Measurements from ENCODE around the gene CTDSPL. TPM values are rescaled to one million over a fixed set of nuclear protein-coding genes. Genes with fewer than 3 reads are reported as not detected.

Gene CTDSPL
- total RNA-seq, 1 experiment from 2014 or later = 34.4 TPM

GRCh38 chr3:37825744-37826400, 35.8 kb upstream of the CTDSPL start:
- H3K36me3 ChIP-seq (ENCODE audit: control insufficient read depth in 1 of 2, insufficient read depth in 2 of 2, low read length in 2 of 2) = no peaks in the 10 kb centered on the region
- H2AFZ ChIP-seq (ENCODE audit: low read depth, low read length, poor library complexity, severe bottlenecking) = no peak overlapping the region
- no peak overlapping the region for H3K9ac ChIP-seq (ENCODE audit: low read length)
- DNase-seq (ENCODE audit: low read depth, low spot score) (no peak), ATAC-seq (no peak)
- ChIA-PET RAD21 (ENCODE audit: low non-redundant PET in 1 of 2, low total read pairs in 2 of 2, uncharacterized antibody in 2 of 2, unreplicated experiment in 2 of 2) (no interaction called here), CTCF (no interaction called here), POLR2A (no interaction called here)
- intact Hi-C loops (cut with micrococcal nuclease) = no loop called here
- no TSS peak for BruUV-seq (replicated peaks)
- no peaks in the 10 kb centered on the region for H3K9me2 ChIP-seq (ENCODE audit: insufficient read depth)
- H3K4me3 ChIP-seq (replicated peaks in 1 of 2; ENCODE audit: low read depth in 1 of 2, low read length in 2 of 2) = no peak overlapping the region
- H3K4me2 ChIP-seq (ENCODE audit: low read length) = no peak overlapping the region
- no peak overlapping the region for H3K27ac ChIP-seq (ENCODE audit: low read depth, low read length)
- no peaks in the 10 kb centered on the region for H4K20me1 ChIP-seq (ENCODE audit: insufficient read depth)
- peaks cover 53% of the 10 kb centered on the region for H3K27me3 ChIP-seq (ENCODE audit: insufficient read depth, low read length)
- no peaks in the 10 kb centered on the region for H3K9me3 ChIP-seq (ENCODE audit: control insufficient read depth in 1 of 2, insufficient read depth in 1 of 2, low read depth in 1 of 2, low read length in 2 of 2)
- no peaks in the 10 kb centered on the region for H3K79me2 ChIP-seq (ENCODE audit: insufficient read depth, low read length)
- TF ChIP-seq JUND (IDR thresholded peaks at IDR 0.05) (no peak), EZH2phosphoT487 (IDR thresholded peaks at IDR 0.05; ENCODE audit: borderline replicate concordance) (no peak)
- H3K4me1 ChIP-seq (ENCODE audit: control insufficient read depth in 1 of 2, insufficient read depth in 2 of 2, low read length in 2 of 2) = no peaks in the 10 kb centered on the region

- H3K9me3 ChIP-seq (ENCODE audit: control insufficient read depth in 1 of 2, insufficient read depth in 1 of 2, low read depth in 1 of 2, low read length in 2 of 2) = no peaks in the 10 kb centered on the region
- TF ChIP-seq EGR1 (IDR thresholded peaks at IDR 0.05; ENCODE audit: low read depth) (no peak), FOSL1 (IDR thresholded peaks at IDR 0.05; ENCODE audit: low read depth) (no peak), RAD21 (IDR thresholded peaks at IDR 0.05; ENCODE audit: low read depth) (no peak), ATF3 (IDR thresholded peaks at IDR 0.05) (no peak), POLR2AphosphoS5 (IDR thresholded peaks at IDR 0.05; ENCODE audit: low read depth, low read length) (no peak), MAX (IDR thresholded peaks at IDR 0.05) (no peak), JUND (IDR thresholded peaks at IDR 0.05) (no peak), ZFX (IDR thresholded peaks at IDR 0.05) (no peak), SP1 (IDR thresholded peaks at IDR 0.05; ENCODE audit: low read depth) (no peak)
- intact Hi-C loops (cut with micrococcal nuclease) = no loop called here
These were observed 35.2 kb upstream of the CTDSPL start for GRCh38 chr3:37826502-37826901.

More at GRCh38 chr3:37826502-37826901, 35.2 kb upstream of the CTDSPL start:
- CTCF ChIA-PET = no interaction called here
- Histone ChIP-seq H3K27ac (ENCODE audit: low read depth, low read length) (no peak overlapping the region), H3K9me2 (ENCODE audit: insufficient read depth) (no peaks in the 10 kb centered on the region), H3K4me1 (ENCODE audit: control insufficient read depth in 1 of 2, insufficient read depth in 2 of 2, low read length in 2 of 2) (no peaks in the 10 kb centered on the region), H3K9ac (ENCODE audit: low read length) (no peak overlapping the region), H3K36me3 (ENCODE audit: control insufficient read depth in 1 of 2, insufficient read depth in 2 of 2, low read length in 2 of 2) (no peaks in the 10 kb centered on the region), H3K27me3 (ENCODE audit: insufficient read depth, low read length) (peaks cover 48% of the 10 kb centered on the region), H3K4me3 (replicated peaks in 1 of 2; ENCODE audit: low read depth in 1 of 2, low read length in 2 of 2) (no peak overlapping the region), H3K79me2 (ENCODE audit: insufficient read depth, low read length) (no peaks in the 10 kb centered on the region), H3K4me2 (ENCODE audit: low read length) (no peak overlapping the region), H4K20me1 (ENCODE audit: insufficient read depth) (no peaks in the 10 kb centered on the region), H2AFZ (ENCODE audit: low read depth, low read length, poor library complexity, severe bottlenecking) (no peak overlapping the region)
- POLR2A ChIA-PET = no interaction called here
- DNase-seq (ENCODE audit: low read depth, low spot score) = no peak
- RAD21 ChIA-PET (ENCODE audit: low non-redundant PET in 1 of 2, low total read pairs in 2 of 2, uncharacterized antibody in 2 of 2, unreplicated experiment in 2 of 2) = no interaction called here
- no TSS peak for BruUV-seq (replicated peaks)
- ATAC-seq = no peak

Measured in HCT116 (cell line).